ENCODE measurements around the gene ARHGDIA.
A peak's percentile ranks its signal among the peaks of the same experiment; 100 is the strongest.

Gene ARHGDIA

DNA sequence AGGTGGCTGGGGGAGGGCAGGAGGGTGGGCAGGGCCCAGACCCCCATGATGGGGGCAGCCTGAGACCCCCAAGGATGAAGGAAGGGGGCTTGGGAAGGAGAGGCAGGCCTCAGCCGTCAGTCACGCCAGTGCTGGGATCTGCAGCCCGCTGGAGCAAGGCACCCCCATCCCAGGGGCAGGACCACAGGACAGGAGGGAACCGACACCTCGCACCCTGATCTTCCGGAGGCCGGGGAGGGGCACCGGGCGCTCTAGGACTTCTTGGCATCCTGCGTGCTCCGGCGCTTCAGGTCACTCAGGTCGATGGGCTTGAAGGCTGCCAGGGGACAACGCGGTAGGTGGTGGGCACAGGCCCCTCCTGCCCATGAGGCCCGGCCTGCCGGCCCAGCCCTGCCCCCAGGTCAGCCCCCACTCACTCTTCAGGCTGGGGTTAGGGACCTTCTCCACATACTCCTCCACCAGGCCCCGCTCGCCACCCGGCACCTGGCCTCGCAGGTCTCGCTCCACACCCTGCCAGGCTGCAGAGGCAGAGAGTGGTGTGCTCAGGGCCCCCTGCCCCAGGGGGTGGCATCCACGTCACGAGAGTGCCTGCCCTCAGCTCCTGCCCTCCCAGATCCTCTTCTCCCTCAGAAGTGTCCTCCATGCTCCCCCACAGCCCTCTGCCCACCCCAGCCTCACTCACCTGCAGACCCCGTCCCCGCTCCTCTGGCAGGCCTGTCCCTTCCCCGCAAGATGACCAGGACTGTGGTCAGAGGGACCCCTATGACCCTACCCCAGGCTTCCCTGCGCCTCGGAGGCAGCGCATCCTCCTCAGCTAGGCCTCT lies 47.9 kb downstream of the ARHGDIA start:
- TF ChIP-seq CTCF (IDR thresholded peaks at IDR 0.05): no peak
- Mint-ChIP-seq H3K36me3 (ENCODE audit: low read depth) (no peaks in the 10 kb centered on the region), H3K4me3 (no peak overlapping the region), H3K27me3 (ENCODE audit: low read depth, poor library complexity) (no peaks in the 10 kb centered on the region), H3K9me3 (no peaks in the 10 kb centered on the region), H3K27ac (no peak overlapping the region), H3K4me1 (peaks cover 13% of the 10 kb centered on the region)
- no peak for DNase-seq

- H3K4me3 Mint-ChIP-seq: no peak overlapping the region
- DNase-seq: no peak
- TF ChIP-seq CTCF (IDR thresholded peaks at IDR 0.05): no peak
- H3K4me1 Mint-ChIP-seq: peaks cover 20% of the 10 kb centered on the region
- H3K27me3 Mint-ChIP-seq (ENCODE audit: low read depth, poor library complexity): peaks cover 4% of the 10 kb centered on the region
- H3K27ac Mint-ChIP-seq: no peak overlapping the region
- H3K36me3 Mint-ChIP-seq (ENCODE audit: low read depth): no peaks in the 10 kb centered on the region
- no peaks in the 10 kb centered on the region for H3K9me3 Mint-ChIP-seq
Measured at GRCh38 chr17:81822312-81822637, 48.9 kb downstream of the ARHGDIA start.

DNA sequence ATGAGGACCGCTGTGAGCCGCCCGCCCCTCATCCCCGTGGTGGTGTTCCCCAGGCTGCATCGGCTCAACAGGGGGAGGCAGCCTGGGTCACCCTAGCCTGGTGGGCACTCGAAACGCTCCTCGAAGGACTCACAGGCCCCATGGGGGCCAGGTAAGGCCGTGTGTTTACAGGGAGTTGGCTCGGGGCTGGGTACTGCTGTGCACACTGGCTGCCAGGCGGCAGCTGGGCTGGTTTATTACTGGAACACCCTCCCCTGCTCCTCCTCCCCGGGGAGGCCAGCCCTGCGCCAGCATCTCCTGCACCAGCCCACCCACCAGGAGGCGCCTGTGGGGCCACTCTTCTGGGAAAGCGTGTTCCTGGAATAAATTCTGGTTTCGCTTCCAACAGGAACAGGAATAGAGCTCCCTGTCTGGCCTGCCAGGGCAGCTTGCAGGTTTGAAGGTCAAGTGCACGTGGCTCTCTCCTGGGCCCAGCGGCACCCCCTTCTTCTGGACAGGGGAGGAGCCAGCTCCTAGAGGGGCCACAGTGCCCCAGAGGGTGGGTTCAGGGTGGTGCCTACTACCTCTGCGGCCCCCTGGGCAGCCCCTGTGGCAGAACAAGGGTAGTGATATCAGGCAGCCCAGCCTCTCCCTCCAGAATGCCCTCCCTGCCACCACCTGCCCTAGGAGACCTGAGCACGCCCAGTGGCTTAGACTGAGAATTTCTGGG lies 49.4 kb downstream of the ARHGDIA start:
- no peak overlapping the region for H3K27ac Mint-ChIP-seq
- peaks cover 20% of the 10 kb centered on the region for H3K4me1 Mint-ChIP-seq
- no peak overlapping the region for H3K4me3 Mint-ChIP-seq
- H3K36me3 Mint-ChIP-seq (ENCODE audit: low read depth): no peaks in the 10 kb centered on the region
- peak; percentile 56 for DNase-seq
- H3K27me3 Mint-ChIP-seq (ENCODE audit: low read depth, poor library complexity): peaks cover 5% of the 10 kb centered on the region
- TF ChIP-seq CTCF (IDR thresholded peaks at IDR 0.05): peak; percentile 25
- H3K9me3 Mint-ChIP-seq: no peaks in the 10 kb centered on the region

- no peaks in the 10 kb centered on the region for H3K9me3 Mint-ChIP-seq
- no peak overlapping the region for H3K4me3 Mint-ChIP-seq
- no peak overlapping the region for H3K27ac Mint-ChIP-seq
- peaks cover 18% of the 10 kb centered on the region for H3K4me1 Mint-ChIP-seq
- no peak for TF ChIP-seq CTCF (IDR thresholded peaks at IDR 0.05)
- peaks cover 10% of the 10 kb centered on the region for H3K27me3 Mint-ChIP-seq (ENCODE audit: low read depth, poor library complexity)
- DNase-seq: no peak
- no peaks in the 10 kb centered on the region for H3K36me3 Mint-ChIP-seq (ENCODE audit: low read depth)
Measured at GRCh38 chr17:81821147-81821546, 50.0 kb downstream of the ARHGDIA start.

GRCh38 chr17:81819708-81820107 lies 51.4 kb downstream of the ARHGDIA start:
- no peaks in the 10 kb centered on the region for H3K36me3 Mint-ChIP-seq (ENCODE audit: low read depth)
- no peaks in the 10 kb centered on the region for H3K9me3 Mint-ChIP-seq
- DNase-seq: no peak
- peaks cover 10% of the 10 kb centered on the region for H3K27me3 Mint-ChIP-seq (ENCODE audit: low read depth, poor library complexity)
- no peak overlapping the region for H3K4me3 Mint-ChIP-seq
- H3K4me1 Mint-ChIP-seq: peaks cover 12% of the 10 kb centered on the region
- no peak for TF ChIP-seq CTCF (IDR thresholded peaks at IDR 0.05)
- H3K27ac Mint-ChIP-seq: no peak overlapping the region

Measured in nephron progenitor cell (in vitro differentiated cells).